Head of caudate nucleus (tissue), 42 donors: ENCODE results near the gene COL23A1.

Experiments
- DNase-seq, 42 donors: peaks; one replicate each; pipeline versions ENCODE4 v3.0.0 to v3.0.0-alpha.2; 2020 to 2021; ENCODE audit warnings: mixed read lengths in 7 of 42
- intact Hi-C: fragments of 100-400 bp; cut with DNase I; formaldehyde crosslinking; loops from one replicate; pipeline ENCODE4 v1.15.0; 2022

Gene COL23A1

GRCh38 chr5:178403956-178404600 lies 186.1 kb downstream of the COL23A1 start:
- DNase-seq = peak in 4 of 42 donors; percentile 2 to 32 (median 4)
- intact Hi-C loops = no loop called here

- peak in 4 of 42 donors; percentile 4 to 14 (median 7) for DNase-seq
- intact Hi-C loops = no loop called here
Measured at GRCh38 chr5:178403351-178403750, 186.8 kb downstream of the COL23A1 start.

GRCh38 chr5:178399701-178400095 lies 190.5 kb downstream of the COL23A1 start:
- DNase-seq = peak in 6 of 42 donors; percentile 4 to 38 (median 10)

GRCh38 chr5:178398901-178399700 lies 191.1 kb downstream of the COL23A1 start:
- intact Hi-C loops = no loop called here
- peak in 7 of 42 donors; percentile 5 to 36 (median 8) for DNase-seq

More at GRCh38 chr5:178399701-178400095, 190.5 kb downstream of the COL23A1 start:
- intact Hi-C loops = no loop called here

DNA sequence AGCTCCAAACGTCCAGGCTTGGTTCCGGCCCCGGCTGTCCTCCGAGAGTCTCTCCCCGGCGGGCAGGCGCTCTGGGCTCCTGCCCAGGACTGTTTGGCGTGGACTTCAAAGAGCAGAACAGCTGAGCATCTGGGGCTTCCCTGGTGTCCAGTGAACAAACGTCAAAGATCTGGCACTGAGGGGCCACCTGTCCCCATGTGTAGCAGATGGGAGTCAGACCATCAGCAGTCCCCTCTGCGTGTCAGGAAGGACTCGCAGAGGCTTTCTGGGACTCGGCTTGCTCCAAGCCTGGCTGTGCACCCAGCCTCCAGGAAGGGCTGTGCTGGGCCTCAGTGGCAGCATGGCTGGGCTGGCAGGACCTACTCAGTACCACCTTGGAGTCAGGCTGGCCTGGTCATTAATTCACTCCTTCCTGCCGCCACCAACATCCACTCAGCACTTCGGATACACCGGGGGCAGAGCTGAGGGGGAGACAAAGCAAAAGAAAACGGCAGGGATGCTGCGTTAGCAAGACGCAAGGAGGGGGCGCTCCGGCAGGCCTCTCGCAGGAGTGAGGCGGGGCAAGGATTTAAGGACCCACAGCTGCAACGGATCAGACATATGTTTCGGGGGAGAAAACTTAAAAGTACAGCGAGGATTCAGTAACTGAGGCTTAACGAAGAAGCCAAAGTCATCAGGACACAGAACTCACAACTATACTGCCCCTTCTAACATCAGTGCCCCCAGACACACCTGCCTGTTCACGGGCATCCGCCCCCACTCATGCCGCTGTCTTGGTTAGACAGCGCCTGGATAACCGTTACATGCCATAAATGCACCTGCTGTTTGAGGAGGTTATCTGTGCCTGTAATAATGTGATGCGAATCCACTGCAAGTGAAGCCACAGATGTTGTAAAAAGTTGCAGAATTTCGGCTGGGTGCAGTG lies 193.1 kb downstream of the COL23A1 start:
- peak in 9 of 42 donors; percentile 6 to 42 (median 17) for DNase-seq
- intact Hi-C loops = no loop called here

GRCh38 chr5:178394074-178394473 lies 196.1 kb downstream of the COL23A1 start:
- intact Hi-C loops = no loop called here

GRCh38 chr5:178392931-178393394 lies 197.2 kb downstream of the COL23A1 start:
- peak in 8 of 42 donors; percentile 7 to 34 (median 19) for DNase-seq
- intact Hi-C loops = no loop called here

More at GRCh38 chr5:178394074-178394473, 196.1 kb downstream of the COL23A1 start:
- peak in 8 of 42 donors; percentile 6 to 37 (median 14) for DNase-seq

- DNase-seq = peak in 7 of 42 donors; percentile 2 to 16 (median 7)
- intact Hi-C loops = no loop called here
Measured at GRCh38 chr5:178392386-178392785, 197.8 kb downstream of the COL23A1 start.

- peak in 1 of 42 donors; percentile 5 for DNase-seq
- intact Hi-C loops = no loop called here
Measured at GRCh38 chr5:178391480-178391879, 198.7 kb downstream of the COL23A1 start.

- intact Hi-C loops = no loop called here
- peak in 9 of 42 donors; percentile 3 to 35 (median 14) for DNase-seq
Measured at GRCh38 chr5:178389796-178390195, 200.4 kb downstream of the COL23A1 start.

- DNase-seq = peak in 8 of 42 donors; percentile 7 to 27 (median 11)
- intact Hi-C loops = no loop called here
Measured at GRCh38 chr5:178389026-178389729, 201.0 kb downstream of the COL23A1 start.

- intact Hi-C loops = no loop called here
- peak in 10 of 42 donors; percentile 2 to 29 (median 8) for DNase-seq
Measured at GRCh38 chr5:178388386-178389025, 201.7 kb downstream of the COL23A1 start.

- intact Hi-C loops = no loop called here
- DNase-seq = peak in 10 of 42 donors; percentile 3 to 33 (median 8)
Measured at GRCh38 chr5:178387856-178388190, 202.4 kb downstream of the COL23A1 start.

DNA sequence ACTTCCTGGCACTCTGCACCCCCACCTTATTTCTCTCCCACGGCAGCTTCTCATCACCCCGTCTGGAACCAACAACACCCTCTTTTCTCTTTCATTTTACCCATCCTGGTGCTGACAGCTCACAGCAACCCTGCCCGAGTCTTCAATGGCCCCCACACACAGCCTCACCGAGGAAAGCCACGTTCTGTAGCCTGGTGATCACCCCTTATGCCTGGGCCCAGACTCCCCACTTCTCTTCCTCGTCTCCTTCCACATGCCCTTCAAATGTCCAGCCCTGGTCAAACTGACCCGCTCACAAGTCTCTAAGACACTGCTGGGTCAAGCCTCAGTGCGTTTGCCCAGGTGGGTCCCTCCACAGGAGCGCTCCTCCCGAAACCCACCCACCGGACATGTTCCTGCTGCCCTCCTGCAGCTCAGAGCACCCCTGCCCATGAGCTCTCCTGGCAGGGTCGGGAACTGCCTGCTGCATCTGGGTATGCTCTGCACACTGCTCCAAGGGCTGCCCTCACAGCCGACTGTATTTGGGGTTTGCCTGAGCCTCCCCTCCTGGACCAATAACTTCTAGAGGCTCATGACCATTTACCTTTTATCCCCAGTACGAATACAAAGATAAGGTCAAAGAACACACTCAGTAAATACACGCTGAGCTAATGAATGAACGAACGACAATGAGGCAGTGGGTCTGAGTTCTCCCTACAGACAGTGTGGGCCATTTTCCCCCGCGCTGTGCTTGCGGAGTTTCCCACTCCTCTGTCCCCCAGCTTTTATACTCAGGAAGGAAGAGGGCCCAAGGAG lies 202.9 kb downstream of the COL23A1 start:
- DNase-seq = peak in 8 of 42 donors; percentile 4 to 40 (median 12)
- intact Hi-C loops = no loop called here

DNA sequence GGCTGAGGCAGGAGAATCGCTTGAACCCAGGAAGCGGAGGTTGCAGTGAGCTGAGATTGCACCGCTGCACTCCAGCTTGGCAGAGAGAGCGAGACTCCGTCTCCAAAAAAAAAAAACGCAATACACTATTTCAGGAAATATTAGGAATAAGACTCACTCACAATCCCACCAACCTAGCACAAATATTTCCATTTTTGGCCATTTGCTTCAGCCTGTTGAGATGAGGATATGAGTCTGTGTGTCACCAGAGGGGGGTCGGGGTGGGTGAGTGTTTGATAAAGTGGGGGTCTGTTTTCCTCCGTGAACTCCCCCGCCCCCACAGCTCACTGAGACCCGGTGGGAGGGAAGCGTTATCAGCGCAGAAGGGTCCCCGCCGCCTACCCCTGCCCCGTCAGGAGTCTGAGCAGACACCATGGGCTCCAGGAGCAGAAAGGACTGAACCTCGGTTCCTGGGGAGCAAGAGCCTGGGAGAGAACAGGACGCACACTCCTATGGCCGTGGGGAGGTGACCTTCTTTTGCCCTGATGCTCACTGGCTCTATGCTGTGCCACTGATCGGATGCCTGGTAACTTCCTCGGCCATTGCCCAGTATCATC lies 203.8 kb downstream of the COL23A1 start:
- DNase-seq = peak in 6 of 42 donors; percentile 4 to 37 (median 14)
- intact Hi-C loops = no loop called here

GRCh38 chr5:178385496-178385890 lies 204.7 kb downstream of the COL23A1 start:
- DNase-seq = peak in 2 of 42 donors; percentile 7 to 9

More at GRCh38 chr5:178385496-178385890, 204.7 kb downstream of the COL23A1 start:
- intact Hi-C loops = no loop called here
